HG03025 (cell line): ENCODE data around the gene BEND7.
"Not testable (repeated sequence)": the region's sequence is repeated elsewhere in the genome, so short reads cannot be mapped to it uniquely, and the experiment has no call there.

ENCODE experiments used
- ATAC-seq: cut with Tn5 transposase; IDR thresholded peaks from one replicate; pipeline ENCODE4 v1.9.1; 2021; ENCODE audit warnings: mild to moderate bottlenecking, moderate library complexity; ENCODE audit not compliant: unreplicated experiment, low FRiP score

The BEND7 gene

DNA sequence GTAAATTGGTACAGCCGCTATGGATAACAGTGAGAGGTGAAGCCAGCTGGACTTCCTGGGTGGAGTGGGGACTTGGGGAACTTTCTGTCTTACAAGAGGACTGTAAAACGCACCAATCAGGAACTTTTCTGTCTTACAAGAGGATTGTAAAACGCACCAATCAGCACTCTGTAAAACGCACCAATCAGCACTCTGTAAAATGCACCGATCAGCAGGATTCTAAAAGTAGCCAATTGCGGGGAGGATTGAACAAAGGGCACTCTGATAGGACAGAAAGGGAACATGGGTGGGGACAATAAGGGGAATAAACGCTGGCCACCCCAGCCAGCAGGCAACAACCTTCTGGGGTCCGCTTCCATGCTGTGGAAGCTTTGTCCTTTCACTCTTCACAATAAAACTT is 100.9 kb downstream of the BEND7 start:
- not testable (repeated sequence) for ATAC-seq

DNA sequence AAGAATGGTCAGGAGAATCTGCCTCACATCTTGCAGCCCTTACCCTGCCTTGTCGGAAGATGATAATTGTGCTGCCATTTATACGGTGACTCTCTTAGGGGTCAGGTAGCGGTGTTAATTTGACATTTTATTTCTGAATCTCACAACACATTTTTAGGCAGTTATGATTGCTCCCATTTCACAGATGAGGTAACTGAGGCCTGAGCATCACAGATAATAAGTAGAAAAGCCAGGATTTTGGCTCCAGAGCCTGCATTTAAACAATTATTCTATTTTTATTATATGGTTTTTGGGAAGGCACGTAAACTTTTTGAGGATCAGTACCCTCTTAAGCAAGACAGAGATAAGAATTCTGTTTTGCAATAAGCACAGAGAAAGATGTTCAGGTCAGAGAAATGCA is 103.4 kb downstream of the BEND7 start:
- ATAC-seq = no peak

DNA sequence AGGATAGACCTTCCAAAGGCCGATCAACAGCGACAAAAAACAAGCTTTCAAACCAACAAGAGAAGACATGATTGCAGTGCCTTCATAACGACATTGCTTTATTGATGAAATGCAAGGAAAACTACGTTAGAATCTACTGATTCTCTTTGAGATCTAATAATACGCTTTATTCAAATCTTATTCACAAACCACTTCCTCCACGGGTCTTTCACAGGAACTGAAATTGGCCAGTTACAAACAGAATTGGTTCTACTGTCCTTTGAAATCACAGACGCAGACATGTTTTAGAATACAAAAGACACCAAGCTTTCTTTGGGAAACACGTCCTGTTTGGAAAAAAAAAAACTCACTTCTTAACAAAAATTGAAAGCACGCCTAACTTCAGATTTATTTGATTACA is 106.0 kb downstream of the BEND7 start:
- ATAC-seq = no peak

- ATAC-seq = no peak
Observed at GRCh38 chr10:13421382-13421917, 107.4 kb downstream of the BEND7 start.

GRCh38 chr10:13420532-13421307 is 108.1 kb downstream of the BEND7 start:
- no peak for ATAC-seq

DNA sequence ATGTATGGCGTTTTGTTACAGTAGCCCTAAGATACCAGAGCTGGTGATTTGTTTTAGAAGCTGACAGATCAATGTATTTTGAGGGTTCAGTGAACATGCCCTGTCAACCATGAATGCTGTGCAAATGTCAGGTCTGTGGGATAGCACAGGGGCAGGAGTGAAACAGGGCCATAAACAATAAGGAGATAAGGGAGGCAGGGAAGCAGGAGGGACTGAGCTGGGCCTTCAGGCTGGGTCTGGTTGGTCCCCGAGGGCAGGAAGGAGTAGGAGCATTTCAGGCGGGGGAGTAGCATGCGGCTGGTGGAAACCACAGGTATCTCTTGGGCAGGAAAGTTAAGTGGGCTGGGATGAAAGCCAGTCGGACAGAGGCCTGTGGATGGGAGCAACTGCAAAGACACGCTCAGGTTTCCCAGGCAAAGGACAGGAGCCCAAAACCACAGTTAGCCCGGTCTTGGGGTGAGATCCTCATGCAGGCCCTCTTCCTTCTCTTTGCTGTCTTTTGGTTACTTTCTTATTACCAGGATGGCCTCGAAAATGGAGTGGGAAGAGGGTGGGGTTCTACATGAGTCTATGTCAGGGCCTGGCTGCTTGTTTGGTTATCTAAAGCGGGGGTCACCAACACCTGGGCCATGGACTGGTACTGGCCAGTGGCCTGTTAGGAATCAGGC is 111.2 kb downstream of the BEND7 start:
- ATAC-seq = no peak

DNA sequence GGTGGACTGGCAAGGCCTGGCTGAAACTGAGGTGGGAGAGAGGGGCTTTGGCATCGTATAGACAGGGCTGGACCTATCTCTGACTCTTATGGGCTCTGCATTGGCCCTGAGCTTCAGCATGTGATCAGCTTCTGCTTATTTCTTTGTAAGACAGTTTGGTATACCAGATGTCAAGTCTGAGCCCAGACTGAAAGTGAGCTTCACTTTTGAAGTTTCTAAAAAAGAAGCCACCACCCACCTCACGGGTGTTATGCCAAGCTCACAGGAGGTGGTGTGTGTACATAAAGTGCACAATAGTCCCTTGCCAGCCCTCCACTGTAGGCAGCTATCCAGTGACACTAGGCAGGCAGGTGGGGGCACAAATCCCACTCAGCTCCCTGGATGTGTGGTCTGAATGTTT is 112.1 kb downstream of the BEND7 start:
- no peak for ATAC-seq

DNA sequence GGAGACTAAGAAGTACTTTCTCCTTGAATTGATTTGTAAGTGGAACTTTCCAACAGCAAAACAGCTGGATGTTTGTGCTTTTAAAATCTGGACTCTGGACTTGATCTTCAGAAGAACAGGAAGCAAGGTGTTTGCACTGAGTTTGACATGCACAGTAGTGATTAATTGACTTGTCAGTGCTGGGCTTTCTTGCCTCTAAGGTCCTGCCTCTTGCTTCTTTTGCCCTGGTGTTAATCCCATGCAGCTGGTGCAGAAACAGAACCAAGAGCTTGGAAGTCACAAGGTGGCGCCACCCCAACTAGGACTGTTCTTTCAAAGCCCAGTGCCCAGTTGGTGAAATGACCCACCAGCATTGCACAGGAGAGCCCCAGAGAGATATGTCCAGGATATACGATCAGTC is 114.0 kb downstream of the BEND7 start:
- ATAC-seq = no peak

DNA sequence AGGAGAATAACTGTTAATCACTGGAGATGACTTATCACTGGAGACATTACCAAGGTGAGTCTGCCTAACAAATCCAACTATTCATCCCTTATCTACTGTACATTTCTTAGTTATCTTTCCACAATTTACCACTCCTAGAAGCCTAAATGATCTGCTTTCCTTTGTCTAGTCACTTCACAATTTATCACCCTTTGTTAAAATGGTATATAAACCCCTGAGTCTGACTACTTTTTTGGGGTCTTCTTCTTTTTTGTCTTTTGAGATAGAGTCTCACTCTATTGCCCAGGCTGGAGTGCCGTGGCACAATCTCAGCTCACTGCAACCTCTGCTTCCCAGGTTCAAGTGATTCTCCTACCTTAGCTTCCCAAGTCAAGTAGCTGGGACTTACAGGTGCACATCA is 114.7 kb downstream of the BEND7 start:
- ATAC-seq = no peak

DNA sequence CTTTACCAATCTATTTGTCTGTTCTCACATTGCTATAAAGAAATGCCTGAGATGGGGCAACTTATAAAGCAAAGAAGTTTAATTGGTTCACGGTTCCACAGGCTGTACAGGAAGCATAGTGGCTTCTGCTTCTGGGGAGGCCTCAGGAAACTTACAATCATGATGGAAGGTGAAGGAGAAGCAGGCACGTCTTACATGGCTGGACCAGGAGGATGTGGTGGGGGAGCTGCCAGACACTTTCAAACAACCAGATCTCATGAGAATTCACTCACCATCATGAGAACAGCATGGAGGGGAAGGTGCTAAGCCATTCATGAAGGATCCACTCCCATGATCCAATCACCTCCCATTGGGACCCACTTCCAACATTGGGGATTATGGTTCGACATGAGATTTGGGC is 115.9 kb downstream of the BEND7 start:
- no peak for ATAC-seq

- no peak for ATAC-seq
Observed at GRCh38 chr10:13404791-13405190, 124.0 kb downstream of the BEND7 start.

- no peak for ATAC-seq
Observed at GRCh38 chr10:13404305-13404759, 124.5 kb downstream of the BEND7 start.

- ATAC-seq = not testable (repeated sequence)
Observed at GRCh38 chr10:13403426-13403825, 125.4 kb downstream of the BEND7 start.

- no peak for ATAC-seq
Observed at GRCh38 chr10:13402021-13402420, 126.8 kb downstream of the BEND7 start.

DNA sequence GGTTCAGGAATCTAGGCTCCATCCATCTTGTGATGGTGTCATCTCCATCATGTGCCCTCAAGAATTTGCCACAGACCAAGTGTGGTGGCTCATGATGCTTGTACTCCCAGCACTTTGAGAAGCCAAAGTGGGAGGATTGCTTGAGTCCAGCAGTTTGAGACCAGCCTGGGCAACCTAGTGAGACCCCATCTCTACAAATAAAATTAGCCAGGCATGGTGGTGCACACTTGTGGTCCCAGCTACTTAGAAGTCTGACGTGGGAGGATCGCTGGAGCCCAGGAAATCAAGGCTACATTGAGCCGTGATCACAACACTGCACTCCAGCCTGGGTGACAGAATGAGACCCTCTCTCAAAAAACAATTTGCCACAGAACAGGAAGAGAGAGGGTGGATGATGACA is 127.7 kb downstream of the BEND7 start:
- no peak for ATAC-seq

GRCh38 chr10:13400196-13400965 is 128.4 kb downstream of the BEND7 start:
- no peak for ATAC-seq

DNA sequence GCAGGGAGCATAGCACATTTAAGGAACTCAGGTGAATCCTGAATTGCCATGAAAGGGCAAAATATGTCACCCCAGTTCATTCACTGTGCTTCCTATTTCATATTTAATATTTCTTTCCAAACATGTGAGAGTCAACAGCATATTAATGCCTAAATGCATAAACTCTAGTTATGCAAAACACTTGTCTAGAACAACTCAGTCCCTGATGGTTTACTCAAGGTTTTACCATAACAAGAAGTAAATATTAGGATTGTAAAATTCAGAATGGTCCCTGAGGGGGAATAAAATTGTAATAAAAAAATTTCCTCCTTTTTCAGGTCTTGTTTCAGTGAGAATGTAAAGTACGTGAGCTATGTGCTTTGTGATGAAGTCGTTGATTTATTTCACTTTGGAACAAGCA is 129.1 kb downstream of the BEND7 start:
- ATAC-seq = no peak

DNA sequence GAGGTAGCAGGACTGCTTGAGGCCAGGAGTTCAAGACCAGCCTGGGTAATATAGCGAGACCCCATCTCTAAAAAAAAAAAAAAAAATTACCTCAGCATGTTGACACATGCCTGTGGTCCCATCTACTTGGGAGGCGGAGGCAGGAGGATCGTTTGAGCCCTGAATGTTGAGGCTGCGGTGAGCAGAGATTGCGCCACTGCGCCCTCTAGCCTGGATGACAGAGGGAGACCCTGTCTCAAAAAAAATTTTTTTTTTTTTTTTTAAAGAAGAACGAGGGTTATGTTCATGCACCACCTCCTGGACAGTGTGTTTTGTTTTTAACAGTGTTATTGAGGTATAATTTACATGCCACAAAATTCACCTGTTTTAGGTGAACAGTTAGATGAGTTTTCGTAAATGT is 129.6 kb downstream of the BEND7 start:
- no peak for ATAC-seq

GRCh38 chr10:13397052-13397451 is 131.8 kb downstream of the BEND7 start:
- ATAC-seq = no peak

- no peak for ATAC-seq
Observed at GRCh38 chr10:13396369-13396768, 132.4 kb downstream of the BEND7 start.

GRCh38 chr10:13395540-13395939 is 133.3 kb downstream of the BEND7 start:
- no peak for ATAC-seq
